Astrocyte (in vitro differentiated cells and primary cell): ENCODE data around the gene NSUN6.

Experiments
- EZH2 ChIP-seq: IDR thresholded peaks from 2 replicates; pipeline ENCODE4 v1.6.1; 2012; ENCODE audit warnings: mild to moderate bottlenecking, low read length, inconsistent platforms; ENCODE audit not compliant: insufficient read depth
- TF ChIP-seq, protein P1 (sequence below): IDR thresholded peaks from 2 replicates; pipeline ENCODE4 v1.5.1; 2011; ENCODE audit warnings: low read depth, mild to moderate bottlenecking, inconsistent platforms, low read length, moderate library complexity; ENCODE audit not compliant: insufficient read depth

DNA sequence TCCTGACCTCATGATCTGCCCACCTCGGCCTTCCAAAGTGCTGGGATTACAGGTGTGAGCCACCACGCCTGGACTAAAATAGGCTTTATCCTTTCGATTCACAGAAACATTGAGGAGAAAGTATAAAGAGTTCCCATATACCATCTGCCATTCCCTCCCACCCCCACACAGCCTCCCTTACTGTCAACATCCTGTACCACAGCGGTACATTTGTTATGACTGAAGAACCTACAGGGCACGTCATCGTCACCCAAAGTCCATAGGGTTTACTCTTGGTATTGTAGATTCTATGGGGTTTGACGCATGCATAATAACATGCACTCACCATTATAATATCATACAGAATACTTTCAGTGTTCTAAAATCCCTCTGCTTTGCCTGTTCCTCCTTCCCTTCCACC is 35.8 kb upstream of the NSUN6 start:
- TF ChIP-seq, protein P1, sequence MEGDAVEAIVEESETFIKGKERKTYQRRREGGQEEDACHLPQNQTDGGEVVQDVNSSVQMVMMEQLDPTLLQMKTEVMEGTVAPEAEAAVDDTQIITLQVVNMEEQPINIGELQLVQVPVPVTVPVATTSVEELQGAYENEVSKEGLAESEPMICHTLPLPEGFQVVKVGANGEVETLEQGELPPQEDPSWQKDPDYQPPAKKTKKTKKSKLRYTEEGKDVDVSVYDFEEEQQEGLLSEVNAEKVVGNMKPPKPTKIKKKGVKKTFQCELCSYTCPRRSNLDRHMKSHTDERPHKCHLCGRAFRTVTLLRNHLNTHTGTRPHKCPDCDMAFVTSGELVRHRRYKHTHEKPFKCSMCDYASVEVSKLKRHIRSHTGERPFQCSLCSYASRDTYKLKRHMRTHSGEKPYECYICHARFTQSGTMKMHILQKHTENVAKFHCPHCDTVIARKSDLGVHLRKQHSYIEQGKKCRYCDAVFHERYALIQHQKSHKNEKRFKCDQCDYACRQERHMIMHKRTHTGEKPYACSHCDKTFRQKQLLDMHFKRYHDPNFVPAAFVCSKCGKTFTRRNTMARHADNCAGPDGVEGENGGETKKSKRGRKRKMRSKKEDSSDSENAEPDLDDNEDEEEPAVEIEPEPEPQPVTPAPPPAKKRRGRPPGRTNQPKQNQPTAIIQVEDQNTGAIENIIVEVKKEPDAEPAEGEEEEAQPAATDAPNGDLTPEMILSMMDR = no peak
- no peak for TF ChIP-seq EZH2
